Measurements from ENCODE around the gene IGFL3.

DNA sequence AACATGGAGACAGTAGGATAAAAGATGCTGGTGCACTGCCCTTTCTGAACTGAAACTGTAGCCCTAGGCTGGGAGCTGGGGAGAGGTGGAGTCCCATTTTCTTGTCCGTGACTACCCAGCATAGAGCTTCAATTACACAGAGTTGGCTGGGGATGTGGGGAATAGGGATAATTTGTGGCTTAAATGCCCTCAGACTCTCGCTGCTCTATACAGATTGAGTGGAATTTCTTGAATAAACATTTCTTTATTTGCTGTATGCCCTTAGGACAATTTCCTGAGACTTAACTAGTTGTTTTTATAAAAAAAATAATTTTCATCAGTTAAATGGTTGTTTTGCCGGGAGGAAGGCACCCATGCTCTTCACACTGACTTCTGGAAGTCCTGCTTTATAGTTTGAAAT lies 30.7 kb upstream of the IGFL3 start:
- TF ChIP-seq, protein P1, sequence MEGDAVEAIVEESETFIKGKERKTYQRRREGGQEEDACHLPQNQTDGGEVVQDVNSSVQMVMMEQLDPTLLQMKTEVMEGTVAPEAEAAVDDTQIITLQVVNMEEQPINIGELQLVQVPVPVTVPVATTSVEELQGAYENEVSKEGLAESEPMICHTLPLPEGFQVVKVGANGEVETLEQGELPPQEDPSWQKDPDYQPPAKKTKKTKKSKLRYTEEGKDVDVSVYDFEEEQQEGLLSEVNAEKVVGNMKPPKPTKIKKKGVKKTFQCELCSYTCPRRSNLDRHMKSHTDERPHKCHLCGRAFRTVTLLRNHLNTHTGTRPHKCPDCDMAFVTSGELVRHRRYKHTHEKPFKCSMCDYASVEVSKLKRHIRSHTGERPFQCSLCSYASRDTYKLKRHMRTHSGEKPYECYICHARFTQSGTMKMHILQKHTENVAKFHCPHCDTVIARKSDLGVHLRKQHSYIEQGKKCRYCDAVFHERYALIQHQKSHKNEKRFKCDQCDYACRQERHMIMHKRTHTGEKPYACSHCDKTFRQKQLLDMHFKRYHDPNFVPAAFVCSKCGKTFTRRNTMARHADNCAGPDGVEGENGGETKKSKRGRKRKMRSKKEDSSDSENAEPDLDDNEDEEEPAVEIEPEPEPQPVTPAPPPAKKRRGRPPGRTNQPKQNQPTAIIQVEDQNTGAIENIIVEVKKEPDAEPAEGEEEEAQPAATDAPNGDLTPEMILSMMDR (IDR thresholded peaks at IDR 0.05) = no peak
- no peak for TF ChIP-seq POLR2A (IDR thresholded peaks at IDR 0.05; ENCODE audit: low read depth)
